ENCODE measurements around the gene CPLX3. TPM values are rescaled to one million over a fixed set of nuclear protein-coding genes. Genes with fewer than 3 reads are reported as not detected.

Gene CPLX3
- polyA plus RNA-seq, 5 donors: 0.05 to 0.10 TPM; not detected in 3

- no peak for DNase-seq
Observed at GRCh38 chr15:74870436-74871215, 44.2 kb downstream of the CPLX3 start.

DNA sequence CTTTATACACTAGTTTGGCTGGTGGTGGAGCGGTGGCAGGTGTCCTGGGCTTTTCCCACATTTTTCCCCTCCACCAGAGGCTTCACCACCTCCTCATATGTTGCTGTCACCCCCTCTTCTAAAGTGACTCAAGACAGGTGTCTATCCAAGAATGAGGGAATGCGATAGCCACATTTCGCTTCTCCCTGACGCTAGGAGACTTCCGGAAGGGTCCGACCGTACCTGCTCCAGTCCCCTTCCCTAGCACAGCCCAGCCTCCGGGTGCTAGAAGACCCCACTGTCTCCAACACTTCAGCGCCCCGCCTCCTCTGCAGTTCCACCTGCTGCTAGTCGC lies 46.2 kb downstream of the CPLX3 start:
- DNase-seq: no peak

- peak; percentile 93 to 94 for DNase-seq
Observed at GRCh38 chr15:74873036-74873755, 46.8 kb downstream of the CPLX3 start, which contains the start of gene SCAMP2. Gene SCAMP2, minus strand, starts transcription at chr15:74873365. Its CDS starts 110 bp downstream, at chr15:74873255.

DNA sequence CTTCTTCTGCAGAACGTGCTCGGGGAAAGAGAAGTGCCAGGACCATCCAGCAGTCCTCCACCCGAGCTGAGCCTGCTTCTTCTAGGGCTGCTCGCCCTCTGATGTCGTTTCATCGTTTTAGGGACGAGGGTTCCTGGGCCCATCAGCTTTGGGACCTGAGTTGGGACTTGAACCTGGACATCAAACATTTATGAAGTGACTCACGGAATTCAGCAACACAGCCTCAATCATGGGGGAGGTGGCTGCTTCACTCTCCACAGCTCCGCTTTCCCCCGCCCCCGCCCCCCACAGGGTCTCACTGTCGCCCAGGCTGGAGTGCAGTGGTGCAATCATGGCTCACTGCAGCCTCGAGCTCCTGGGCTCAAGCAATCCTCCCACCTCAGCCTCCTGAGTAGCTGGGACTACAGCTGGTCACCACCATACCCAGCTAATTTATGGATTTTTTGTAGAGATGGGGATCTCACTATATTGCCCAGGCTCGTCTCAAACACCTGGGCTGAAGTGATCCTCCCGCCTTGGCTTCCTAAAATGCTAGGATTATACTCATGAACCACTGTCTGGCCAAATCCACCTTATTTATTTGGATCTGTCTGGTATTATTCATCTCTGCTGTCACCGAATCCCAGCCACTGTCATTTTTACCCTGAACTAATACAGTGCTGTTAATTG lies 47.5 kb downstream of the CPLX3 start:
- no peak for DNase-seq

- no peak for DNase-seq
Observed at GRCh38 chr15:74878273-74878672, 51.8 kb downstream of the CPLX3 start.

Other genes starting within 250 kb of the CPLX3 start
- 10 to 100 TPM; 77.2 to 90.8 (median 83.3) TPM for gene CLK3, start 210.8 kb upstream of the CPLX3 start, polyA plus RNA-seq (ENCODE audit: insufficient read depth in 1 of 5, insufficient read length in 5 of 5, low replicate concordance in 1 of 5)
- gene EDC3, start 130.6 kb upstream of the CPLX3 start, polyA plus RNA-seq (ENCODE audit: insufficient read depth in 1 of 5, insufficient read length in 5 of 5, low replicate concordance in 1 of 5): 10 to 100 TPM; 38.3 to 43.7 (median 39.9) TPM
- gene CYP1A1, start 101.1 kb upstream of the CPLX3 start, polyA plus RNA-seq (ENCODE audit: insufficient read depth in 1 of 5, insufficient read length in 5 of 5, low replicate concordance in 1 of 5): 1 to 10 TPM in 2 of 5 donors, under 1 TPM in 3; 0.21 to 1.5 (median 0.30) TPM
- under 1 TPM; 0.32 to 0.46 (median 0.43) TPM for gene CYP1A2, start 77.8 kb upstream of the CPLX3 start, polyA plus RNA-seq (ENCODE audit: insufficient read depth in 1 of 5, insufficient read length in 5 of 5, low replicate concordance in 1 of 5)
- gene CSK, start 44.5 kb upstream of the CPLX3 start, polyA plus RNA-seq (ENCODE audit: insufficient read depth in 1 of 5, insufficient read length in 5 of 5, low replicate concordance in 1 of 5): 10 to 100 TPM; 35.6 to 56.6 (median 38.0) TPM
- under 1 TPM in 1 of 5 donors, not detected in 4; 0.18 TPM for gene LMAN1L, start 13.8 kb upstream of the CPLX3 start, polyA plus RNA-seq (ENCODE audit: insufficient read depth in 1 of 5, insufficient read length in 5 of 5, low replicate concordance in 1 of 5)
- gene ULK3, start 16.5 kb downstream of the CPLX3 start, polyA plus RNA-seq (ENCODE audit: insufficient read depth in 1 of 5, insufficient read length in 5 of 5, low replicate concordance in 1 of 5): 10 to 100 TPM; 23.7 to 43.4 (median 34.2) TPM
- 10 to 100 TPM; 41.9 to 64.1 (median 48.2) TPM for gene SCAMP2, start 46.7 kb downstream of the CPLX3 start, polyA plus RNA-seq (ENCODE audit: insufficient read depth in 1 of 5, insufficient read length in 5 of 5, low replicate concordance in 1 of 5)
- 10 to 100 TPM; 53.0 to 61.6 (median 59.0) TPM for gene MPI, start 63.4 kb downstream of the CPLX3 start, polyA plus RNA-seq (ENCODE audit: insufficient read depth in 1 of 5, insufficient read length in 5 of 5, low replicate concordance in 1 of 5)
- 10 to 100 TPM; 57.1 to 72.3 (median 60.3) TPM for gene FAM219B, start 80.2 kb downstream of the CPLX3 start, polyA plus RNA-seq (ENCODE audit: insufficient read depth in 1 of 5, insufficient read length in 5 of 5, low replicate concordance in 1 of 5)
- gene COX5A, start 111.4 kb downstream of the CPLX3 start, polyA plus RNA-seq (ENCODE audit: insufficient read depth in 1 of 5, insufficient read length in 5 of 5, low replicate concordance in 1 of 5): 100 to 1,000 TPM; 106 to 141 (median 118) TPM
- 10 to 100 TPM in 1 of 5 donors, 1 to 10 TPM in 4; 4.5 to 10.4 (median 5.6) TPM for gene RPP25, start 130.1 kb downstream of the CPLX3 start, polyA plus RNA-seq (ENCODE audit: insufficient read depth in 1 of 5, insufficient read length in 5 of 5, low replicate concordance in 1 of 5)
- 10 to 100 TPM; 11.5 to 28.0 (median 14.2) TPM for gene SCAMP5, start 168.9 kb downstream of the CPLX3 start, polyA plus RNA-seq (ENCODE audit: insufficient read depth in 1 of 5, insufficient read length in 5 of 5, low replicate concordance in 1 of 5)
- gene PPCDC, start 197.0 kb downstream of the CPLX3 start, polyA plus RNA-seq (ENCODE audit: insufficient read depth in 1 of 5, insufficient read length in 5 of 5, low replicate concordance in 1 of 5): 10 to 100 TPM; 11.1 to 16.3 (median 11.9) TPM

Data from right lung (tissue), 5 donors.